A549 (cell line): ENCODE data around the gene ITGAX. TPM values are rescaled to one million over a fixed set of nuclear protein-coding genes. Genes with fewer than 3 reads are reported as not detected.

Experiments used
- ATAC-seq, 2 experiments: fragments of 200-7000 bp in 1 of 2; fragments of >200 bp in 1 of 2; cut with Nextera tagmentation in 1 of 2; cut with Tn5 transposase in 1 of 2; 3 replicates each; pipeline versions ENCODE4 v1.8.0 to v1.9.1; 2018 to 2020; ENCODE audit warnings: mild to moderate bottlenecking in 1 of 2, moderate library complexity in 1 of 2
- CTCF ChIA-PET: fragments of 300-600 bp; sonication (Branson Sonifier 250); formaldehyde crosslinking; extraction: SDS; loops from one replicate; lab custom pipeline; 2021; ENCODE audit warnings: antibody characterized with exemption, inconsistent platforms; lab: Yijun Ruan, JAX
- POLR2A ChIA-PET: fragments of 350-600 bp; formaldehyde crosslinking; extraction: SDS; loops from one replicate; lab custom pipeline; 2021; ENCODE audit warnings: antibody characterized with exemption, inconsistent platforms; lab: Yijun Ruan, JAX
- DNase-seq, 2 experiments: peaks; one replicate each; pipeline versions ENCODE4 v3.0.0 to v3.0.0-alpha.2; 2011 to 2016; ENCODE audit warnings: low read depth in 1 of 2, low spot score in 1 of 2
- FAIRE-seq: peaks from 2 replicates; lab custom pipeline; 2011; peaks lifted over from hg19 to GRCh38; lab: Jason Lieb, UNC
- H3K27ac ChIP-seq, 2 experiments: fragments of >200 bp; sonication (Bioruptor Twin); formaldehyde crosslinking; 3 replicates each; pipeline ENCODE4 v1.5.1; 2016 to 2017
- H3K4me1 ChIP-seq: fragments of >200 bp; sonication (Bioruptor Twin); formaldehyde crosslinking; 3 replicates; pipeline ENCODE4 v1.6.1; 2016
- H3K4me2 ChIP-seq: fragments of >200 bp; sonication (Bioruptor Twin); formaldehyde crosslinking; 3 replicates; pipeline ENCODE4 v1.6.1; 2016
- H3K4me3 ChIP-seq: fragments of >200 bp; sonication (Bioruptor Twin); formaldehyde crosslinking; 3 replicates; pipeline ENCODE4 v1.5.1; 2016
- H3K9me3 ChIP-seq: fragments of >200 bp; sonication (Bioruptor Twin); formaldehyde crosslinking; 3 replicates; pipeline ENCODE4 v1.6.1; 2016
- CBX8 ChIP-seq: fragments of 200-600 bp; sonication (generic); IDR thresholded peaks from 2 replicates; pipeline ENCODE4 v1.6.1; 2016
- CHD4 ChIP-seq: fragments of 200-600 bp; sonication (generic); IDR thresholded peaks from 2 replicates; pipeline ENCODE4 v1.6.1; 2016; ENCODE audit warnings: antibody characterized with exemption, mild to moderate bottlenecking, borderline replicate concordance
- ESRRA ChIP-seq: fragments of 150-350 bp; IDR thresholded peaks from 2 replicates; pipeline ENCODE4 v1.6.1; 2014; ENCODE audit warnings: mild to moderate bottlenecking, low read length, borderline replicate concordance
- FOSB ChIP-seq: fragments of 250-450 bp; sonication (Bioruptor Pico); IDR thresholded peaks from 2 replicates; pipeline ENCODE4 v1.5.0; 2020; ENCODE audit warnings: mild to moderate bottlenecking, moderate library complexity
- FOXS1 ChIP-seq: fragments of 250-450 bp; sonication (Bioruptor Pico); IDR thresholded peaks from 2 replicates; pipeline ENCODE4 v1.5.0; 2020; ENCODE audit warnings: mild to moderate bottlenecking, moderate library complexity
- MAFK ChIP-seq: fragments of 450-650 bp; IDR thresholded peaks from 2 replicates; pipeline ENCODE4 v1.6.1; 2014; ENCODE audit not compliant: partially characterized antibody
- NR3C1 ChIP-seq: fragments of >200 bp; sonication (Bioruptor Twin); formaldehyde crosslinking; IDR thresholded peaks from 3 replicates; pipeline ENCODE4 v1.6.1; 2017
- WGBS: methylation state at CpG from one replicate; pipeline ENCODE4 v1.1.6; 2017; ENCODE audit errors: missing lambda C conversion rate; 5-methylcytosine and 5-hydroxymethylcytosine counted together
- polyA plus RNA-seq, 4 experiments: library from polyadenylated mRNA; depleted of rRNA in 3 of 4; stranded (reverse); fragments of >200 nt; fragmentation: RNase III in 1 of 4; extraction: RNeasy Plus Mini Kit Qiagen cat#74134 plus additional on column Dnase treatment in 1 of 4; gene quantifications; 2 replicates in 3 of 4; 3 replicates in 1 of 4; pipeline ENCODE4 v1.2.3, GENCODE V29; 2011 to 2017
- TF ChIP-seq, protein P1 (sequence below): fragments of 200-600 bp; sonication (generic); IDR thresholded peaks from 2 replicates; pipeline ENCODE4 v1.6.1; 2016; ENCODE audit warnings: antibody characterized with exemption, mild to moderate bottlenecking, moderate library complexity
- TF ChIP-seq, protein P2 (sequence below): IDR thresholded peaks from 2 replicates; pipeline ENCODE4 v1.6.1; 2012

Gene ITGAX
- polyA plus RNA-seq, 2 of the 4 experiments (the other 2 are of a cell fraction), result 0.49 to 0.87 TPM

DNA sequence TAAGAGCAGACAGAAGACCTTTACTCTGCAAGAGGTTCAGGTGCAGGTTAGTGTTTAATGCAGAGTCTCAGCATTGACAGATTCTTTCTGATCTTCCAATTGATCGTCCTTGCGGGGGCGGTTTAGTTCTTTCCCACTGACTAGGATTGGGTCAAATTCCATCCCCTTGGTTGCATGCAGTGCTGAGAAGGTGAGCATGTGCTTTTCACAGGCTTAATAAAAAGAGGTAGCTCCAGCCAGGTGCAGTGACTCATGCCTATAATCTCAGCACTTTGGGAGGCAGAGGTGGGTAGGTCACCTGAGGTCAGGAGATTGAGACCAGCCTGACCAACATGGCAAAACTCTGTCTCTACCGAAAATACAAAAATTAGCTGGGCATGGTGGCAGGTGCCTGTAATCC is 30.7 kb downstream of the ITGAX start:
- DNase-seq (no peak), FAIRE-seq (no peak), ATAC-seq (no peak)
- Histone ChIP-seq H3K4me3 (no peak overlapping the region), H3K9me3 (no peaks in the 10 kb centered on the region), H3K27ac (no peak overlapping the region), H3K4me1 (peaks cover 14% of the 10 kb centered on the region; the same call in 2 of the 3 replicates), H3K4me2 (peak overlapping the region; percentile 35; the same call in 2 of the 3 replicates)
- TF ChIP-seq NR3C1, result no peak
- no peak for TF ChIP-seq ESRRA
- no peak for TF ChIP-seq FOSB (CRISPR knock-in tag)
- ChIA-PET CTCF (interaction anchor here (1.0 to 2.7 kb wide), 7 partner anchors 10 to 401 kb away, joined by 3 to 8 read pairs (median 3); partner anchors contain the start of genes HSD3B7 and ZNF843), POLR2A (interaction anchor here (1.2 to 1.8 kb wide), 2 partner anchors 74 to 244 kb away, joined by 4 read pairs; partner anchors contain the start of gene ARMC5)
- WGBS, result 55% methylated on average over 4 of the region's 4 CpGs

GRCh38 chr16:31386157-31386984 is 31.4 kb downstream of the ITGAX start:
- peak; percentile 37 to 49 for DNase-seq
- FAIRE-seq, result no peak
- no peak overlapping the region for H3K4me3 ChIP-seq
- ATAC-seq, result peak; percentile 80 to 90
- no peaks in the 10 kb centered on the region for H3K9me3 ChIP-seq
- ChIA-PET CTCF (interaction anchor here (1.0 to 2.7 kb wide), 7 partner anchors 10 to 402 kb away, joined by 3 to 8 read pairs (median 3); partner anchors contain the start of genes HSD3B7 and ZNF843), POLR2A (interaction anchor here (1.2 to 1.8 kb wide), 2 partner anchors 73 to 244 kb away, joined by 4 read pairs; partner anchors contain the start of gene ARMC5)
- TF ChIP-seq, protein P1, sequence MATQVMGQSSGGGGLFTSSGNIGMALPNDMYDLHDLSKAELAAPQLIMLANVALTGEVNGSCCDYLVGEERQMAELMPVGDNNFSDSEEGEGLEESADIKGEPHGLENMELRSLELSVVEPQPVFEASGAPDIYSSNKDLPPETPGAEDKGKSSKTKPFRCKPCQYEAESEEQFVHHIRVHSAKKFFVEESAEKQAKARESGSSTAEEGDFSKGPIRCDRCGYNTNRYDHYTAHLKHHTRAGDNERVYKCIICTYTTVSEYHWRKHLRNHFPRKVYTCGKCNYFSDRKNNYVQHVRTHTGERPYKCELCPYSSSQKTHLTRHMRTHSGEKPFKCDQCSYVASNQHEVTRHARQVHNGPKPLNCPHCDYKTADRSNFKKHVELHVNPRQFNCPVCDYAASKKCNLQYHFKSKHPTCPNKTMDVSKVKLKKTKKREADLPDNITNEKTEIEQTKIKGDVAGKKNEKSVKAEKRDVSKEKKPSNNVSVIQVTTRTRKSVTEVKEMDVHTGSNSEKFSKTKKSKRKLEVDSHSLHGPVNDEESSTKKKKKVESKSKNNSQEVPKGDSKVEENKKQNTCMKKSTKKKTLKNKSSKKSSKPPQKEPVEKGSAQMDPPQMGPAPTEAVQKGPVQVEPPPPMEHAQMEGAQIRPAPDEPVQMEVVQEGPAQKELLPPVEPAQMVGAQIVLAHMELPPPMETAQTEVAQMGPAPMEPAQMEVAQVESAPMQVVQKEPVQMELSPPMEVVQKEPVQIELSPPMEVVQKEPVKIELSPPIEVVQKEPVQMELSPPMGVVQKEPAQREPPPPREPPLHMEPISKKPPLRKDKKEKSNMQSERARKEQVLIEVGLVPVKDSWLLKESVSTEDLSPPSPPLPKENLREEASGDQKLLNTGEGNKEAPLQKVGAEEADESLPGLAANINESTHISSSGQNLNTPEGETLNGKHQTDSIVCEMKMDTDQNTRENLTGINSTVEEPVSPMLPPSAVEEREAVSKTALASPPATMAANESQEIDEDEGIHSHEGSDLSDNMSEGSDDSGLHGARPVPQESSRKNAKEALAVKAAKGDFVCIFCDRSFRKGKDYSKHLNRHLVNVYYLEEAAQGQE, result no peak
- peak; percentile 7 for TF ChIP-seq MAFK
- TF ChIP-seq, protein P2, sequence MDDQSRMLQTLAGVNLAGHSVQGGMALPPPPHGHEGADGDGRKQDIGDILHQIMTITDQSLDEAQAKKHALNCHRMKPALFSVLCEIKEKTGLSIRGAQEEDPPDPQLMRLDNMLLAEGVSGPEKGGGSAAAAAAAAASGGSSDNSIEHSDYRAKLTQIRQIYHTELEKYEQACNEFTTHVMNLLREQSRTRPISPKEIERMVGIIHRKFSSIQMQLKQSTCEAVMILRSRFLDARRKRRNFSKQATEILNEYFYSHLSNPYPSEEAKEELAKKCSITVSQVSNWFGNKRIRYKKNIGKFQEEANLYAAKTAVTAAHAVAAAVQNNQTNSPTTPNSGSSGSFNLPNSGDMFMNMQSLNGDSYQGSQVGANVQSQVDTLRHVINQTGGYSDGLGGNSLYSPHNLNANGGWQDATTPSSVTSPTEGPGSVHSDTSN, result no peak
- no peak overlapping the region for H3K27ac ChIP-seq
- WGBS, result 11% methylated on average over 6 of the region's 6 CpGs
- H3K4me1 ChIP-seq, result peaks cover 14% of the 10 kb centered on the region; the same call in 2 of the 3 replicates
- peak overlapping the region; percentile 35 for H3K4me2 ChIP-seq

- ATAC-seq, result no peak
- Histone ChIP-seq H3K9me3 (no peaks in the 10 kb centered on the region), H3K4me2 (no peak overlapping the region), H3K27ac (no peak overlapping the region), H3K4me1 (peaks cover 14% of the 10 kb centered on the region; the same call in 2 of the 3 replicates), H3K4me3 (no peak overlapping the region)
- POLR2A ChIA-PET, result interaction anchor here (1.2 kb wide), 1 partner anchor 71 kb away, joined by 3 read pairs; no protein-coding TSS in a partner anchor
- CTCF ChIA-PET, result interaction anchor here (0.6 to 1.3 kb wide), 3 partner anchors 24 to 52 kb away, joined by 3 to 4 read pairs (median 3); no protein-coding TSS in a partner anchor
- no peak for DNase-seq
- TF ChIP-seq CBX8, result no peak
- no peak for TF ChIP-seq CHD4
- 27% methylated on average over 2 of the region's 2 CpGs for WGBS
- no peak for FAIRE-seq
These were observed 33.6 kb downstream of the ITGAX start for GRCh38 chr16:31388535-31388934.

DNA sequence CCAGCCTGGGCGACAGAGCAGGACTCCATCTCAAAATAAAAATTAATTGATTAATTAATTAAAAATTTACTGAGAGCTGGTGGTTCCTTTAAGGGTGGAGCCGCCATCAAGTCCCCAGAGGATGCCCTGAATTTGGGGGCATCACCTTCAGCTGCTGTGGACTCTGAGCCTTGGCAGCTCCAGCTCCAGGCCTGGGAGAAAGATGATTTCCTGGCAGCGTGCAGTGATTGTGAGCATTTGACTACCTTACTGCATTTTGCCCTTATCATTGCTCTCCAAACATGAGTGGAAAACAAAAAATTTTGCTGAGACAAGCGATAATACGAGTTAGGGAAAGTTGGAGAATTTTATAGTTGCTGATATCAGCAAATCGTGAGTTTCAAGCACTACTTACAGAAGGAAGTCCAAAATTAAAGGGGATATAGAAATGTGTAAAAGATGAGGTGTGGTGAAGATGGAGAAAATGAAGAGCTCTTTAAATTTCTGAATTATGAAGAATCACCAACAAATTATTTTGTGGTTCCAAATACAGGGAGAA is 35.6 kb downstream of the ITGAX start:
- no peak overlapping the region for H3K4me3 ChIP-seq
- TF ChIP-seq FOXS1 (no peak), MAFK (peak; percentile 96), FOSB (CRISPR knock-in tag) (no peak)
- ChIA-PET CTCF (interaction anchor here (0.7 to 1.5 kb wide), 3 partner anchors 13 to 478 kb away, joined by 3 read pairs; partner anchors contain the start of gene ZNF843), POLR2A (no interaction called here)
- H3K4me2 ChIP-seq, result no peak overlapping the region
- ATAC-seq (no peak), DNase-seq (no peak), FAIRE-seq (no peak)
- WGBS, result 44% methylated on average over 6 of the region's 6 CpGs
- no peaks in the 10 kb centered on the region for H3K9me3 ChIP-seq
- H3K27ac ChIP-seq, result no peak overlapping the region
- H3K4me1 ChIP-seq, result peaks cover 12% of the 10 kb centered on the region; the same call in 2 of the 3 replicates
